Fibroblast of lung (primary cell): ENCODE measurements around the gene ARL16. TPM values are rescaled to one million over a fixed set of nuclear protein-coding genes. Genes with fewer than 3 reads are reported as not detected.

ENCODE experiments used
- DNase-seq, 2 donors: peaks; one replicate each; pipeline versions ENCODE4 v3.0.0 to v3.0.0-alpha.2; 2010; ENCODE audit warnings: low read depth in 2 of 2
- H2AFZ ChIP-seq: 2 replicates; pipeline ENCODE4 v1.5.1; 2012; ENCODE audit warnings: low read length, control low read depth, inconsistent platforms
- H3K27ac ChIP-seq: 2 replicates; pipeline ENCODE4 v1.5.1; 2011; ENCODE audit warnings: low read length, control low read depth; ENCODE audit not compliant: insufficient read depth
- H3K27me3 ChIP-seq: 2 replicates; pipeline ENCODE4 v1.5.1; 2011; ENCODE audit warnings: mild to moderate bottlenecking, low read length; ENCODE audit not compliant: control insufficient read depth, insufficient read depth
- H3K36me3 ChIP-seq: 2 replicates; pipeline ENCODE4 v1.5.1; 2011; ENCODE audit warnings: low read length; ENCODE audit not compliant: control insufficient read depth, insufficient read depth
- H3K4me1 ChIP-seq: 2 replicates; pipeline ENCODE4 v1.5.1; 2011; ENCODE audit warnings: low read length; ENCODE audit not compliant: control insufficient read depth, insufficient read depth; ENCODE audit errors: extremely low read depth
- H3K4me2 ChIP-seq: 2 replicates; pipeline ENCODE4 v1.5.1; 2011; ENCODE audit warnings: low read length, control low read depth; ENCODE audit not compliant: insufficient read depth; ENCODE audit errors: extremely low read depth
- H3K4me3 ChIP-seq, 4 experiments: fragments of 200-600 bp in 1 of 4; sonication (generic) in 1 of 4; replicated peaks in 1 of 4; 2 replicates each; pipeline ENCODE4 v1.5.1; 2011 to 2016; ENCODE audit warnings: low read length in 4 of 4, low read depth in 3 of 4, mild to moderate bottlenecking in 3 of 4, control low read depth in 2 of 4, inconsistent platforms in 1 of 4, mixed read lengths in 1 of 4; ENCODE audit not compliant: insufficient read depth in 1 of 4; ENCODE audit errors: control extremely low read depth in 1 of 4
- H3K79me2 ChIP-seq: 2 replicates; pipeline ENCODE4 v1.5.1; 2012; ENCODE audit warnings: mild to moderate bottlenecking, low read length, inconsistent platforms; ENCODE audit not compliant: control insufficient read depth, insufficient read depth
- H3K9ac ChIP-seq: 2 replicates; pipeline ENCODE4 v1.5.1; 2011; ENCODE audit warnings: mild to moderate bottlenecking, low read length, control low read depth; ENCODE audit not compliant: insufficient read depth
- H3K9me3 ChIP-seq: 2 replicates; pipeline ENCODE4 v1.5.1; 2012; ENCODE audit warnings: low read depth, low read length; ENCODE audit not compliant: control insufficient read depth, insufficient read depth
- H4K20me1 ChIP-seq: 2 replicates; pipeline ENCODE4 v1.5.1; 2011; ENCODE audit warnings: low read length; ENCODE audit not compliant: control insufficient read depth, insufficient read depth; ENCODE audit errors: extremely low read depth
- EZH2 ChIP-seq: IDR thresholded peaks from 2 replicates; pipeline ENCODE4 v1.5.1; 2012; ENCODE audit warnings: low read length, control low read depth, mild to moderate bottlenecking; ENCODE audit errors: missing control alignments
- polyA plus RNA-seq, 2 donors: library from polyadenylated mRNA; depleted of rRNA in 1 of 2; stranded (reverse) in 1 of 2; unstranded in 1 of 2; fragments of >200 nt; gene quantifications; 2 replicates each; pipeline ENCODE4 v1.2.1, GENCODE V29; 2011 to 2012; ENCODE audit warnings: missing spikeins in 1 of 2
- total RNA-seq: library from RNA; depleted of rRNA; stranded (reverse); fragments of >200 nt; gene quantifications from 2 replicates; pipeline ENCODE4 v1.2.1, GENCODE V29; 2014
- TF ChIP-seq, protein P1 (sequence below), 2 donors: IDR thresholded peaks in 1 of 2; conservative IDR thresholded peaks in 1 of 2; 1 replicate in 1 of 2; 2 replicates in 1 of 2; pipeline ENCODE4 v1.5.1; 2011 to 2012; ENCODE audit warnings: low read length in 2 of 2, control low read depth in 1 of 2, inconsistent platforms in 1 of 2, low read depth in 1 of 2, mild to moderate bottlenecking in 1 of 2

Gene ARL16
- total and polyA plus RNA-seq, 2 donors (not counting 1 experiment from before 2014, with no cell fraction given), result 28.1 to 35.8 TPM

DNA sequence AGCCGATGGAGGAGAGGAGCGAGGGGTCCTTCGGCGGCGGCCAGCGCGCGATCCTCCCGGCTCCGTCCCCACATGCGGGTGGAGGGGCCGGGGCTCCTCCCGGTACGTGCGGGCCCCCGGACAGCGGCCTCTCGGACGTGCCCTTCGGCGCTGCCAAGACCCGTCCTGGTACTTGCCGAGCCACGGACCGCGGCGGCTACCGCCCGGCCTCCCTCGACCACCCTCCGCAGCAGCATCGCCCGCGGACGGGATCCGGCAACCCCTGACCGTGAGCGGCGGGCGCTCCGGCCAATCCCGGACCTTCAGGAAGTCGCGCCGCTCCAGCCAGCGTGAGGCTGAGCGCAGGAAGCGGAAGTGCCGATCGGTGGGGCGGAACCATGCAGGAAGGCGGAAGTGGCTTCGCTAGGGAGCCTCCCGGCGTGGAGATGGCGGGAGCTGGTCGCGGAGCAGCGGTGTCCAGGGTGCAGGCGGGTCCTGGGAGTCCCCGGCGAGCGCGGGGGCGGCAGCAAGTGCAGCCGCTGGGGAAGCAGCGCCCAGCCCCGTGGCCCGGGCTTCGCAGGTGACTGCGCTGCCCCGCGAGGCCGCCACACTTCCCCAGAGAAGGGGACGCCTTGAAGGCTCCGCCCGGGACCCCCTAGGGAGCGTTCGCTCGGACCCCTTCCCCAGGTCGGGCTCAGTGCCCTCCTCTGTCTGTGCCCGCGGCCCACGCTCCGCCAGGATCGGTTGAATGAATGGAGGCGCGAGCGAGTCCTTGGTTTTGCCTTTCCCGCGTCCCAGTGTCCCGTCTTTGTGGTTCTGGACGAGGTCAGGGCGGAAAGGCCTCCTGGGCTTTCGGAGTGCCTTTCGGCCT, 17.0 kb downstream of the ARL16 start, which contains the start of the genes CCDC137 and OXLD1:
Gene CCDC137 (plus strand): TSS at position 396 of the 850 bp plus-strand sequence. CDS start 30 bp downstream, at position 426.
Gene OXLD1 (minus strand): TSS at position 264 of the 850 bp plus-strand sequence. CDS start 28 bp downstream, at position 236.
- peak; percentile 96 to 97 for DNase-seq
- peaks cover 9% of the 10 kb centered on the region for H3K4me1 ChIP-seq
- H2AFZ ChIP-seq, result peak within 1 kb of the TSS; percentile 76
- peaks cover 27% of the 10 kb centered on the region for H3K79me2 ChIP-seq
- peaks cover 22% of the 10 kb centered on the region for H3K36me3 ChIP-seq
- H3K9ac ChIP-seq, result peak within 1 kb of the TSS; percentile 91
- H3K27me3 ChIP-seq, result no peaks in the 10 kb centered on the region
- no peak for TF ChIP-seq EZH2
- TF ChIP-seq, protein P1, sequence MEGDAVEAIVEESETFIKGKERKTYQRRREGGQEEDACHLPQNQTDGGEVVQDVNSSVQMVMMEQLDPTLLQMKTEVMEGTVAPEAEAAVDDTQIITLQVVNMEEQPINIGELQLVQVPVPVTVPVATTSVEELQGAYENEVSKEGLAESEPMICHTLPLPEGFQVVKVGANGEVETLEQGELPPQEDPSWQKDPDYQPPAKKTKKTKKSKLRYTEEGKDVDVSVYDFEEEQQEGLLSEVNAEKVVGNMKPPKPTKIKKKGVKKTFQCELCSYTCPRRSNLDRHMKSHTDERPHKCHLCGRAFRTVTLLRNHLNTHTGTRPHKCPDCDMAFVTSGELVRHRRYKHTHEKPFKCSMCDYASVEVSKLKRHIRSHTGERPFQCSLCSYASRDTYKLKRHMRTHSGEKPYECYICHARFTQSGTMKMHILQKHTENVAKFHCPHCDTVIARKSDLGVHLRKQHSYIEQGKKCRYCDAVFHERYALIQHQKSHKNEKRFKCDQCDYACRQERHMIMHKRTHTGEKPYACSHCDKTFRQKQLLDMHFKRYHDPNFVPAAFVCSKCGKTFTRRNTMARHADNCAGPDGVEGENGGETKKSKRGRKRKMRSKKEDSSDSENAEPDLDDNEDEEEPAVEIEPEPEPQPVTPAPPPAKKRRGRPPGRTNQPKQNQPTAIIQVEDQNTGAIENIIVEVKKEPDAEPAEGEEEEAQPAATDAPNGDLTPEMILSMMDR (conservative IDR thresholded peaks at IDR 0.05 in 1 of 2, IDR thresholded peaks at IDR 0.05 in 1 of 2; ENCODE audit: low read depth in 1 of 2, low read length in 2 of 2), result no peak
- H3K4me2 ChIP-seq, result peak within 1 kb of the TSS; percentile 100
- H3K9me3 ChIP-seq, result no peaks in the 10 kb centered on the region
- H4K20me1 ChIP-seq, result no peaks in the 10 kb centered on the region
- H3K27ac ChIP-seq, result peak within 1 kb of the TSS; percentile 90
- peak within 1 kb of the TSS; percentile 66 to 98 (median 92) for H3K4me3 ChIP-seq

DNA sequence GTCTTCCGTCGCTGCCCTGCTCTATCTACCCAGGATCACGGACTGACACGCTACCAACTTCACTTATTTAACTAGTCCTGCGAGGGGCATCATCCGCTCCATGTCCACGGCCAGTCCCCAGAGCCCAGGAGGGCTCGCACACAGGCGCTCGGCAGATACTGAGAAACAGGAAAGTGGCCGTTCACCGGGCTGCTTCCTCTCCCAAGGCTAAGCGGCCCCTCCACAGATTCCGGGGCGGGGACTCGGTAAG, 17.6 kb downstream of the ARL16 start:
- peak overlapping the region; percentile 66 to 98 (median 92) for H3K4me3 ChIP-seq
- H3K4me2 ChIP-seq, result peak overlapping the region; percentile 100
- no peaks in the 10 kb centered on the region for H3K27me3 ChIP-seq
- H3K9me3 ChIP-seq, result no peaks in the 10 kb centered on the region
- no peak for TF ChIP-seq EZH2
- TF ChIP-seq, protein P1 (conservative IDR thresholded peaks at IDR 0.05 in 1 of 2, IDR thresholded peaks at IDR 0.05 in 1 of 2; ENCODE audit: low read depth in 1 of 2, low read length in 2 of 2), result no peak
- H4K20me1 ChIP-seq, result no peaks in the 10 kb centered on the region
- peak overlapping the region; percentile 90 for H3K27ac ChIP-seq
- H2AFZ ChIP-seq, result peak overlapping the region; percentile 76
- peaks cover 17% of the 10 kb centered on the region for H3K36me3 ChIP-seq
- peak in 1 of 2 donors; percentile 22 for DNase-seq
- H3K79me2 ChIP-seq, result peaks cover 27% of the 10 kb centered on the region
- H3K4me1 ChIP-seq, result peaks cover 9% of the 10 kb centered on the region
- H3K9ac ChIP-seq, result peak overlapping the region; percentile 91

DNA sequence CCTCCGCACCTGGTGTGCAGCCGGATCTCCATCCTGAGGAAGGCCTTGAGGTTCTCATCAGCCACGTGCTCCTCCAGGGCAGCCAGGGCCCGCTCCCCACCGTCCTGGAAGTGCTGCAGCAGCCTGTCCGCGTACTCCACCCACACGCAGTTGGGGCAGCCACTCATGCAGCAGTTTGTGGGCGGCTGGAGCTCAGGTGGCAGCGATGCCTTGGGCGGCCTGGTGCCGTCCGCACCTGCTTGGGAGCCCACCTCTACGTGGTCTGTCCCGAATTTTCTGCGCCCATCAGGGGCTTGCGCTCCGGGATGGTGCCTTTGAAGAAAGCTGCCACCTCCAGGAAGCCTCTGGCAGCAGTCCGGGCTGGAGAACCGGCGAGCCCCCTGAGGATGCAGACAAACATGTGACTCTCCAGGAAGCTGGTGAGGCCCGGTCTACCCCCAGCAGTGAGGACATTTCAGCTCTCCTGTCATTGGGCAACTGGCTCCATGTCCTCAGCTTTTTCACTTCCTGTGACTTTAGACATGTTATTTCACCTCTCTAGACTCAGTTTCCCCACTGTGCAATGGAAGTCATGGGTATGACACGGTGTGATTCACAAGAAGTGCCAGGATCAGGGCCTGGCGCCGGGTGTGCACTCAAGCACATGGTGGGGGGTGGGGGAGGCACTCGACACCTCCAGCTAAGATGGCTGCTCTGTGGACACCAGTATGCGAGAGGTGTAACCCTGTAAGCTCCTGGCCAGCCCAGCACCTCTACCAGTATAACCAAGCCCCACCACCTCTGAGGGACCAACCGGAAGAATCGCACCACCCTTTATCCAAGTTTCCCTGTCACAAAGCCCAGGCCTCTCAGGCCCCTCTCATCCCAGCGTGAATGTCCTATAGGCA, 18.1 kb downstream of the ARL16 start:
- peak overlapping the region; percentile 100 for H3K4me2 ChIP-seq
- H3K4me3 ChIP-seq, result peak overlapping the region; percentile 66 to 98 (median 92)
- H3K27ac ChIP-seq, result peak overlapping the region; percentile 90
- H3K9me3 ChIP-seq, result no peaks in the 10 kb centered on the region
- peak overlapping the region; percentile 91 for H3K9ac ChIP-seq
- H3K79me2 ChIP-seq, result peaks cover 27% of the 10 kb centered on the region
- peak overlapping the region; percentile 76 for H2AFZ ChIP-seq
- no peaks in the 10 kb centered on the region for H3K27me3 ChIP-seq
- H3K36me3 ChIP-seq, result peaks cover 16% of the 10 kb centered on the region
- no peaks in the 10 kb centered on the region for H4K20me1 ChIP-seq
- peaks cover 9% of the 10 kb centered on the region for H3K4me1 ChIP-seq
- no peak for TF ChIP-seq EZH2
- TF ChIP-seq, protein P1 (conservative IDR thresholded peaks at IDR 0.05 in 1 of 2, IDR thresholded peaks at IDR 0.05 in 1 of 2; ENCODE audit: low read depth in 1 of 2, low read length in 2 of 2), result no peak
- peak; percentile 21 to 23 for DNase-seq
